ENCODE data around the gene F10.

GRCh38 chr13:113090415-113090770 lies 32.2 kb upstream of the F10 start:
- TF ChIP-seq CTCF (IDR thresholded peaks at IDR 0.05) (no peak), EZH2 (IDR thresholded peaks at IDR 0.05; ENCODE audit: borderline replicate concordance, insufficient read depth, low read depth, low read length, poor library complexity, severe bottlenecking) (no peak)
